ENCODE data around the gene GPC6.

DNA sequence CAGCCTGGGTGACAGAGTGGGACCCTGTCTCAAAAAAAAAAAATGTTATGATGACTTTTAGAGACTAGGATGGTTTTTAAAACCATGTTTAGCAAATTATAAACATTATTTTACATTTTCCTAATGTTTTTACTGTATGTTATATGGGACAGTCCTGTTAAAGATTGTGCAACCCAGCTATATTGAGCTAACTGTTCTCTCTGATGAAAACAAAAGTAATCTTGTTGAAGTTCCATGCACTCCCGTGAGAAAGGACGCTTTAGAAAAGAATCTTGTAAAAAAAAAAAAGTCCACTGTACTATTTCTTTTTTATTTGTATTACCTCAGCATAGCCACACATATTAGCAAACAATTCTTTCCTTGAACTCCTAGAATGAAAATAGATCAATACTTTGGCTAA lies 801.6 kb downstream of the GPC6 start:
- TF ChIP-seq POLR2AphosphoS5 (IDR thresholded peaks at IDR 0.05; ENCODE audit: low read depth, low read length) (no peak), POLR2A (IDR thresholded peaks at IDR 0.05; ENCODE audit: low read depth, low read length) (no peak)
